Effector memory CD4-positive, alpha-beta T cell (primary cell): ENCODE measurements around the gene ARMC9.

Source experiments
- DNase-seq, 3 donors: peaks; one replicate each; pipeline ENCODE4 v3.0.0-alpha.2; 2020
- H3K27ac ChIP-seq: 2 replicates; pipeline ENCODE4 v1.7.0; 2013; ENCODE audit warnings: mild to moderate bottlenecking, low read length, moderate library complexity; ENCODE audit not compliant: insufficient read depth, poor library complexity, severe bottlenecking
- H3K27me3 ChIP-seq: replicated peaks from 2 replicates; pipeline ENCODE4 v1.7.0; 2013; ENCODE audit warnings: mild to moderate bottlenecking, low read length; ENCODE audit not compliant: insufficient read depth, control insufficient read depth, poor library complexity, severe bottlenecking
- H3K36me3 ChIP-seq: 2 replicates; pipeline ENCODE4 v1.7.0; 2013; ENCODE audit warnings: mild to moderate bottlenecking, low read length, moderate library complexity; ENCODE audit not compliant: control insufficient read depth, insufficient read depth
- H3K4me1 ChIP-seq: 2 replicates; pipeline ENCODE4 v1.7.0; 2013; ENCODE audit warnings: low read length, mild to moderate bottlenecking; ENCODE audit not compliant: control insufficient read depth, insufficient read depth, poor library complexity, severe bottlenecking
- H3K4me3 ChIP-seq: 2 replicates; pipeline ENCODE4 v1.7.0; 2013; ENCODE audit warnings: low read length, low read depth, mild to moderate bottlenecking; ENCODE audit not compliant: insufficient read depth, poor library complexity, severe bottlenecking
- H3K9me3 ChIP-seq: 2 replicates; pipeline ENCODE4 v1.7.0; 2013; ENCODE audit warnings: mild to moderate bottlenecking, low read length, moderate library complexity; ENCODE audit not compliant: control insufficient read depth

ARMC9 gene

DNA sequence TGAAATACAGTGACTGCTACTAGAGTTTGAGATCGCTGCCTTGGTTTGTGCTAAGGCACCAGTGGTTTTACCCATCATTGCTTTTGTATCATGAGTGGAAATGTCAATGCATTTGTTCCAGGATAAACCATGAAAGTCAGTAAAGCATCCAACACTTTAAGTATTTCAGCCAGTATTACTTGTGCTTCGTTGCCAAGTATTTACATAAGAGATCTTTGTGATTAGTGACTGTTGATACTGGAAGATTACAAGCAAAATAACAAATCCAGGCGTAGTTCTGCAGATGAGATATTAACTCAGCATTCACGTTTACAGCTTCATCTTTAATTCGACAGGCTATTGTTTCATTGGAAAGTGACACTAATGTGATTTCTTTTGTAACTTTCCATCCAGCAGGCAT is 106.8 kb downstream of the ARMC9 start:
- DNase-seq: no peak
- Histone ChIP-seq H3K9me3 (no peaks in the 10 kb centered on the region), H3K4me3 (no peak overlapping the region), H3K27me3 (no peaks in the 10 kb centered on the region), H3K27ac (no peak overlapping the region), H3K36me3 (no peaks in the 10 kb centered on the region), H3K4me1 (no peaks in the 10 kb centered on the region)

DNA sequence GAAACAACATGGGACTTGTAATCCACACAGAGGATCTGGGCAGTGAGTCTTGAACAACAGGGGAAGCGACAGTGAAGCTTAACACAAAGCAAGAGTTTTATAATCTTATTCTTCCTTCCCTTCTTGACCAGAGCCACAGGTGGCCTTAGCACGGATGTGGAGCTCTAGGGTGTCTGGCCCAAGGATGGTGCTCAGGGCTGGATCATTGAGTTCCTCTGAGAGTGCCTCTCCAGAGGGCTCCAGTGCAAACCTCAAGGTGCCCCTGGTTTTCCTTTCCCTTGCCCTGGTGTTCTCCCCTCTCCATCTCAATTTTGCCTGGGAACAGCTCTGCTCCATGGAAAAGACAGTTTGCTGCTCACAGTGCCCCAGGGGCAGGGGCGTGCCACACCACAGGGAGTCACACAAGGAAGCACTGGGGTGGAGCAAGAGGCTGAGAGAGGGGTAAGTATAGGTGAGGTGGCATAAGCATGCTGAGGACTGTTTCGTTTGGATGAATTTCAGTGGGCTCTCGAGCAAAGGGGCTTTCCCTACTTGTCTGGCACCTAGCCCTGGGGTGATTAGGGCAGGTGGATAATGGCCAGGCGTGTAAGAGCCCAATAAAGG is 108.5 kb downstream of the ARMC9 start:
- H3K4me3 ChIP-seq: no peak overlapping the region
- no peaks in the 10 kb centered on the region for H3K36me3 ChIP-seq
- DNase-seq: no peak
- no peaks in the 10 kb centered on the region for H3K4me1 ChIP-seq
- no peak overlapping the region for H3K27ac ChIP-seq
- H3K9me3 ChIP-seq: no peaks in the 10 kb centered on the region
- no peaks in the 10 kb centered on the region for H3K27me3 ChIP-seq

DNA sequence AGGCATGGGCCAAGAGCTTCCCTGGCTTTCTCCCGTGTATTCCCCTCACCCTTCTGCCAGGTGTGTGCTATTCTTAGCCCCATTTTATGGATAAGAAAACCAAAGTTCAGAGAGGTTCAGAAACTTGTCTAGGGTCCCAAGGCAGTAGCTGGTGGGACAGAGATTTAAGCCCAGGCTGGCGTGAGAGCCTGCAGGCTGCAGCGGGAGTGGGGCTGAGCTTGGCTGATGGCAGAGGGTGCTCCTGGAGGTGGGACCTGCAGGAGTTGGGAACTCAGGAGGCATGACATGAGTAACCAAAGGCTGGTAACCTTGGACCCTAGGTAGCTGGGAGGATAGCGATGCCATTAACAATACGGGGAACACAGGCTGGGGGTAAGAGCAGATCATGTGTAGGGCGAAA is 109.8 kb downstream of the ARMC9 start:
- Histone ChIP-seq H3K4me3 (no peak overlapping the region), H3K9me3 (no peaks in the 10 kb centered on the region), H3K27ac (no peak overlapping the region), H3K4me1 (no peaks in the 10 kb centered on the region), H3K36me3 (no peaks in the 10 kb centered on the region), H3K27me3 (no peaks in the 10 kb centered on the region)
- no peak for DNase-seq

GRCh38 chr2:231308631-231309428 is 110.4 kb downstream of the ARMC9 start:
- no peak overlapping the region for H3K27ac ChIP-seq
- DNase-seq: no peak
- no peaks in the 10 kb centered on the region for H3K36me3 ChIP-seq
- H3K9me3 ChIP-seq: no peaks in the 10 kb centered on the region
- no peaks in the 10 kb centered on the region for H3K4me1 ChIP-seq
- H3K4me3 ChIP-seq: no peak overlapping the region
- H3K27me3 ChIP-seq: no peaks in the 10 kb centered on the region

DNA sequence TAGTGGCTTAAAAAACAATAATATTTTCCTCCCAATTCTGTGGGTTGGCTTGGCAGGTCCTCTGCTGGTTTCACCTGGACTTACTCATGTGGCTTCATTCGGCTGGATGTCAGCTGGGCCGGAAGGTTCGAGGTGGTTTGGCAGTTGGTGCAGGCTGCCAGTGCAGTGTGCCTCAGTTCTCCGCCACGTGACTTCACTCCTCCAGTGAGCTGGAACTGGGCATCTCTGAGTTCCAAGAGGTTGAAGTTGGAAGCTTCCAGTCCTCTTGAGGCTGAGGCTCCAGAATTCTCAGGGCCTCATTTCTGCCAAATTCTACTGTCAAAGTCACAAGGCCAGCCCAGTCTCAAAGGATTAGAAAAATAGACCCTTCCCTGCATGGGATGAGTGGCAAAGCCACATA is 113.6 kb downstream of the ARMC9 start:
- Histone ChIP-seq H3K36me3 (no peaks in the 10 kb centered on the region), H3K27ac (no peak overlapping the region), H3K4me1 (no peaks in the 10 kb centered on the region), H3K4me3 (no peak overlapping the region), H3K9me3 (no peaks in the 10 kb centered on the region), H3K27me3 (no peaks in the 10 kb centered on the region)
- no peak for DNase-seq

- no peak for DNase-seq
- Histone ChIP-seq H3K9me3 (no peaks in the 10 kb centered on the region), H3K4me3 (no peak overlapping the region), H3K27me3 (no peaks in the 10 kb centered on the region), H3K27ac (no peak overlapping the region), H3K4me1 (no peaks in the 10 kb centered on the region), H3K36me3 (no peaks in the 10 kb centered on the region)
Observed at GRCh38 chr2:231315896-231316295, 117.5 kb downstream of the ARMC9 start.

DNA sequence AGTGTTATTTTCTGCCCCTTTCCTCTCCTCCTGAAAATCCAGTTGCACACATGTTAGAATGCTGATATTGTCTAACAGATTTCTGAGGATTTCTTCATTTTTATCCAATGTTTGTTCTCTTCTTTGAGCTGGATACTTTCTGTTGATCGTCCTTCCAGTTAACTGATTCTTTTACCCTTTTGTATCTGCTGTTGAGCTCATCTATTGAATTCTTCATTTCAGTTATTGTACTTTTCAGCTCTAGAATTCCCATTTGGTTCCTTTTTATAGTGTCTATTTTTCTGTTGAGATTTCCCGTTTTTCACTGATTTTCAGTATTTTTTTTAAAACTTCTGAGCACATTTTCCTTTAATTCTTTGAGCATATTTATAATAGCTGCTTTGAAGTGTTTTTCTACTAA is 119.1 kb downstream of the ARMC9 start:
- H3K36me3 ChIP-seq: no peaks in the 10 kb centered on the region
- H3K27me3 ChIP-seq: no peaks in the 10 kb centered on the region
- H3K27ac ChIP-seq: no peak overlapping the region
- no peaks in the 10 kb centered on the region for H3K4me1 ChIP-seq
- DNase-seq: no peak
- H3K9me3 ChIP-seq: no peaks in the 10 kb centered on the region
- H3K4me3 ChIP-seq: no peak overlapping the region

GRCh38 chr2:231318436-231318835 is 120.0 kb downstream of the ARMC9 start:
- Histone ChIP-seq H3K4me1 (no peaks in the 10 kb centered on the region), H3K27me3 (no peaks in the 10 kb centered on the region), H3K36me3 (no peaks in the 10 kb centered on the region), H3K27ac (no peak overlapping the region), H3K9me3 (no peaks in the 10 kb centered on the region), H3K4me3 (no peak overlapping the region)
- no peak for DNase-seq

GRCh38 chr2:231318954-231319353 is 120.5 kb downstream of the ARMC9 start:
- no peaks in the 10 kb centered on the region for H3K4me1 ChIP-seq
- no peaks in the 10 kb centered on the region for H3K36me3 ChIP-seq
- DNase-seq: no peak
- no peaks in the 10 kb centered on the region for H3K9me3 ChIP-seq
- no peak overlapping the region for H3K4me3 ChIP-seq
- H3K27me3 ChIP-seq: no peaks in the 10 kb centered on the region
- no peak overlapping the region for H3K27ac ChIP-seq

DNA sequence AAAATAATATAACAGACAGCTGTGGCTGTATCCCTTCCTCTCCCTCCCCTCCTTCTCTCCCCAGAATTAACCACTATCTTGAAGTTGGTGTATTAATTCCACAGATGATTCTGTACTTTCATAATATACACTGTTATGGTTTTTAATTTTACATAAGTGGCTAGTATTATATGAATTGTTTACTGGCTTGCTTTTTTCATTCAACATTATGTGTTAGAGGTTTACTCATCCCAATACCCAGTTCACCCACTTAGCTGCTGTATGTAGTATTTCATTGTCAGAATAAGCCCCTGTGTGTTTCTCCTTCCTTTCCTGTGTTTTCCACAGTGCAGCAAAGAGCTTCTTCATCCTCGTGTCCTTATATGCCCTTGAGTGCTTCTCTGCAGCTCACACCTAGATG is 121.4 kb downstream of the ARMC9 start:
- Histone ChIP-seq H3K4me3 (no peak overlapping the region), H3K4me1 (no peaks in the 10 kb centered on the region), H3K27me3 (no peaks in the 10 kb centered on the region), H3K9me3 (no peaks in the 10 kb centered on the region), H3K36me3 (no peaks in the 10 kb centered on the region), H3K27ac (no peak overlapping the region)
- DNase-seq: no peak
